Measurements from ENCODE around the gene PFN4. TPM values are rescaled to one million over a fixed set of nuclear protein-coding genes. Genes with fewer than 3 reads are reported as not detected.
A peak's percentile ranks its signal among the peaks of the same experiment; 100 is the strongest.

PFN4 gene
- total and polyA plus RNA-seq, 9 of the 15 experiments (the other 6 are each of a cell fraction or from before 2014, with no cell fraction given), result 0.07 to 0.54 (median 0.31) TPM; not detected in 2

DNA sequence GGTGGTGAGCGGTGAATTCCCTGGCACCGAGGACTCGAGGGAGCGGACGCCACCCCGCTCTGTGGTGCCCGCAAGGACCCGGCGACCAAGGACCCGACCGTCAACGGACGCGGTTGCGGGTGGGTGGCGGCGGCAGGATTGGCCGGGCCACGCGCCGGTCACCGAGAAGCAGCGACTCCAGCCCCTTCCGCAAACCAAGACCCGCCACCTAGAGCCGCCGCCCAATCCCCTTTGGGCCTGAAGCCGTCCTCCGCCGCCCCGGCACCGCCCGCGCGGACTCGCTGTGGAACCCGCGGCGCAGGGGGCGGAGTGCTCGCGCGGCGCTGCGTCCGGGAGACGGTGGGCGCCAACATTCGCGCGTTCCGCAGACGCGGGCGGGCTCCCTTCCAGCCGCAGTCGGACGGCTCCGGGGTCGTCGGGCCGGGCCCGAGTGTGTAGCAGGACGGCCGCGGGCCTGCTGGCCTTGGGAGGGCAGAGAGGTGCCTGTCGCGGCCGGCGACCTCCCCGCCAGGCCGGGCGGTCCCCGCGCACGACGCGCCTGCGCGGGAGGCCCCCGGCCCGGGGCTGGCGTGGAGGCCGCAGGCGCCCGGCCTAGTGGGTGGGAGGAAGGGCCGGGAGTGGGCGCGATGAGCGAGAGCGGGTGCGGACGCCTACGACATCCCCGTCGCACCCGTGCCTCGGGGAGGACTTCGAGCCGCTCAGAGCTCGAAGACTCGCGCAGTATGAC is at the start of gene PFN4, which contains the start of gene FAM228B (continued):
- TF ChIP-seq MAZ (CRISPR knock-in tag; conservative IDR thresholded peaks at IDR 0.05 in 1 of 2, IDR thresholded peaks at IDR 0.05 in 1 of 2) (peak; percentile 43 to 89), FOXK1 (CRISPR knock-in tag; IDR thresholded peaks at IDR 0.05; ENCODE audit: borderline replicate concordance) (no peak), SMAD4 (CRISPR knock-in tag; conservative IDR thresholded peaks at IDR 0.05) (peak; percentile 75), ARID1B (IDR thresholded peaks at IDR 0.05) (no peak), TEAD4 (IDR thresholded peaks at IDR 0.05; ENCODE audit: low read length) (no peak), TEAD4 (CRISPR knock-in tag; IDR thresholded peaks at IDR 0.05; ENCODE audit: borderline replicate concordance) (no peak), HNRNPH1 (optimal IDR thresholded peaks at IDR 0.05; ENCODE audit: low read depth, low read length) (no peak), DMBX1 (CRISPR knock-in tag; IDR thresholded peaks at IDR 0.05; ENCODE audit: borderline replicate concordance) (peak; percentile 29; the same call in 1 of the 2 replicates), ZNF384 (IDR thresholded peaks at IDR 0.05; ENCODE audit: low read depth, low read length) (no peak), KLF16 (IDR thresholded peaks at IDR 0.05) (no peak), RBM25 (IDR thresholded peaks at IDR 0.05; ENCODE audit: low read depth, low read length, severe bottlenecking) (peak; percentile 92), ZBTB17 (CRISPR knock-in tag; IDR thresholded peaks at IDR 0.05) (0 out of 2 replicates have a peak, but pooled peaks have one; percentile 53)
- TF ChIP-seq, protein P1, sequence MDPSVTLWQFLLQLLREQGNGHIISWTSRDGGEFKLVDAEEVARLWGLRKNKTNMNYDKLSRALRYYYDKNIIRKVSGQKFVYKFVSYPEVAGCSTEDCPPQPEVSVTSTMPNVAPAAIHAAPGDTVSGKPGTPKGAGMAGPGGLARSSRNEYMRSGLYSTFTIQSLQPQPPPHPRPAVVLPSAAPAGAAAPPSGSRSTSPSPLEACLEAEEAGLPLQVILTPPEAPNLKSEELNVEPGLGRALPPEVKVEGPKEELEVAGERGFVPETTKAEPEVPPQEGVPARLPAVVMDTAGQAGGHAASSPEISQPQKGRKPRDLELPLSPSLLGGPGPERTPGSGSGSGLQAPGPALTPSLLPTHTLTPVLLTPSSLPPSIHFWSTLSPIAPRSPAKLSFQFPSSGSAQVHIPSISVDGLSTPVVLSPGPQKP (CRISPR knock-in tag; IDR thresholded peaks at IDR 0.05), result no peak
- TF ChIP-seq, protein P2, sequence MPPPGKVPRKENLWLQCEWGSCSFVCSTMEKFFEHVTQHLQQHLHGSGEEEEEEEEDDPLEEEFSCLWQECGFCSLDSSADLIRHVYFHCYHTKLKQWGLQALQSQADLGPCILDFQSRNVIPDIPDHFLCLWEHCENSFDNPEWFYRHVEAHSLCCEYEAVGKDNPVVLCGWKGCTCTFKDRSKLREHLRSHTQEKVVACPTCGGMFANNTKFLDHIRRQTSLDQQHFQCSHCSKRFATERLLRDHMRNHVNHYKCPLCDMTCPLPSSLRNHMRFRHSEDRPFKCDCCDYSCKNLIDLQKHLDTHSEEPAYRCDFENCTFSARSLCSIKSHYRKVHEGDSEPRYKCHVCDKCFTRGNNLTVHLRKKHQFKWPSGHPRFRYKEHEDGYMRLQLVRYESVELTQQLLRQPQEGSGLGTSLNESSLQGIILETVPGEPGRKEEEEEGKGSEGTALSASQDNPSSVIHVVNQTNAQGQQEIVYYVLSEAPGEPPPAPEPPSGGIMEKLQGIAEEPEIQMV (tag; conservative IDR thresholded peaks at IDR 0.05; ENCODE audit: low read depth), result no peak
- TF ChIP-seq, protein P3, sequence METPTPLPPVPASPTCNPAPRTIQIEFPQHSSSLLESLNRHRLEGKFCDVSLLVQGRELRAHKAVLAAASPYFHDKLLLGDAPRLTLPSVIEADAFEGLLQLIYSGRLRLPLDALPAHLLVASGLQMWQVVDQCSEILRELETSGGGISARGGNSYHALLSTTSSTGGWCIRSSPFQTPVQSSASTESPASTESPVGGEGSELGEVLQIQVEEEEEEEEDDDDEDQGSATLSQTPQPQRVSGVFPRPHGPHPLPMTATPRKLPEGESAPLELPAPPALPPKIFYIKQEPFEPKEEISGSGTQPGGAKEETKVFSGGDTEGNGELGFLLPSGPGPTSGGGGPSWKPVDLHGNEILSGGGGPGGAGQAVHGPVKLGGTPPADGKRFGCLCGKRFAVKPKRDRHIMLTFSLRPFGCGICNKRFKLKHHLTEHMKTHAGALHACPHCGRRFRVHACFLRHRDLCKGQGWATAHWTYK (CRISPR knock-in tag; IDR thresholded peaks at IDR 0.05), result no peak; the same call in 1 of the 2 replicates
- TF ChIP-seq, protein P4, sequence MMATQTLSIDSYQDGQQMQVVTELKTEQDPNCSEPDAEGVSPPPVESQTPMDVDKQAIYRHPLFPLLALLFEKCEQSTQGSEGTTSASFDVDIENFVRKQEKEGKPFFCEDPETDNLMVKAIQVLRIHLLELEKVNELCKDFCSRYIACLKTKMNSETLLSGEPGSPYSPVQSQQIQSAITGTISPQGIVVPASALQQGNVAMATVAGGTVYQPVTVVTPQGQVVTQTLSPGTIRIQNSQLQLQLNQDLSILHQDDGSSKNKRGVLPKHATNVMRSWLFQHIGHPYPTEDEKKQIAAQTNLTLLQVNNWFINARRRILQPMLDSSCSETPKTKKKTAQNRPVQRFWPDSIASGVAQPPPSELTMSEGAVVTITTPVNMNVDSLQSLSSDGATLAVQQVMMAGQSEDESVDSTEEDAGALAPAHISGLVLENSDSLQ (IDR thresholded peaks at IDR 0.05), result peak; percentile 98
- TF ChIP-seq, protein P5, sequence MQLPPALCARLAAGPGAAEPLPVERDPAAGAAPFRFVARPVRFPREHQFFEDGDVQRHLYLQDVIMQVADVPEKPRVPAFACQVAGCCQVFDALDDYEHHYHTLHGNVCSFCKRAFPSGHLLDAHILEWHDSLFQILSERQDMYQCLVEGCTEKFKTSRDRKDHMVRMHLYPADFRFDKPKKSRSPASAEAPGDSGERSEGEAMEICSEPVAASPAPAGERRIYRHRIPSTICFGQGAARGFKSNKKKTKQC (CRISPR knock-in tag; IDR thresholded peaks at IDR 0.05), result peak; percentile 47; the same call in 1 of the 2 replicates
- TF ChIP-seq, protein P6, sequence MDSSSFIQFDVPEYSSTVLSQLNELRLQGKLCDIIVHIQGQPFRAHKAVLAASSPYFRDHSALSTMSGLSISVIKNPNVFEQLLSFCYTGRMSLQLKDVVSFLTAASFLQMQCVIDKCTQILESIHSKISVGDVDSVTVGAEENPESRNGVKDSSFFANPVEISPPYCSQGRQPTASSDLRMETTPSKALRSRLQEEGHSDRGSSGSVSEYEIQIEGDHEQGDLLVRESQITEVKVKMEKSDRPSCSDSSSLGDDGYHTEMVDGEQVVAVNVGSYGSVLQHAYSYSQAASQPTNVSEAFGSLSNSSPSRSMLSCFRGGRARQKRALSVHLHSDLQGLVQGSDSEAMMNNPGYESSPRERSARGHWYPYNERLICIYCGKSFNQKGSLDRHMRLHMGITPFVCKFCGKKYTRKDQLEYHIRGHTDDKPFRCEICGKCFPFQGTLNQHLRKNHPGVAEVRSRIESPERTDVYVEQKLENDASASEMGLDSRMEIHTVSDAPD (CRISPR knock-in tag; IDR thresholded peaks at IDR 0.05), result no peak
